HG02588 (cell line): ENCODE data around the gene PAX7.
"Not testable (repeated sequence)": the region's sequence is repeated elsewhere in the genome, so short reads cannot be mapped to it uniquely, and the experiment has no call there.

ENCODE experiments used
- ATAC-seq: cut with Tn5 transposase; IDR thresholded peaks from one replicate; pipeline ENCODE4 v1.9.1; 2021; ENCODE audit warnings: mild to moderate bottlenecking, moderate library complexity; ENCODE audit not compliant: unreplicated experiment

PAX7 gene

GRCh38 chr1:18748435-18748834 is 117.8 kb downstream of the PAX7 start:
- ATAC-seq = no peak

- no peak for ATAC-seq
Observed at GRCh38 chr1:18749569-18749968, 118.9 kb downstream of the PAX7 start.

GRCh38 chr1:18750600-18750999 is 120.0 kb downstream of the PAX7 start:
- ATAC-seq = no peak

- ATAC-seq = no peak
Observed at GRCh38 chr1:18751425-18751824, 120.8 kb downstream of the PAX7 start.

GRCh38 chr1:18752409-18752808 is 121.8 kb downstream of the PAX7 start:
- no peak for ATAC-seq

GRCh38 chr1:18760156-18760555 is 129.5 kb downstream of the PAX7 start:
- no peak for ATAC-seq

- no peak for ATAC-seq
Observed at GRCh38 chr1:18761948-18762840, 131.5 kb downstream of the PAX7 start.

GRCh38 chr1:18764362-18764761 is 133.7 kb downstream of the PAX7 start:
- ATAC-seq = no peak

- no peak for ATAC-seq
Observed at GRCh38 chr1:18765725-18766124, 135.1 kb downstream of the PAX7 start.

GRCh38 chr1:18766328-18766727 is 135.7 kb downstream of the PAX7 start:
- no peak for ATAC-seq

- not testable (repeated sequence) for ATAC-seq
Observed at GRCh38 chr1:18767576-18767975, 136.9 kb downstream of the PAX7 start.

GRCh38 chr1:18768086-18768485 is 137.4 kb downstream of the PAX7 start:
- ATAC-seq = no peak

GRCh38 chr1:18769140-18769539 is 138.5 kb downstream of the PAX7 start:
- ATAC-seq = no peak

GRCh38 chr1:18770799-18771198 is 140.2 kb downstream of the PAX7 start:
- no peak for ATAC-seq

GRCh38 chr1:18773753-18774152 is 143.1 kb downstream of the PAX7 start:
- no peak for ATAC-seq

- ATAC-seq = no peak
Observed at GRCh38 chr1:18775341-18775740, 144.7 kb downstream of the PAX7 start.

- no peak for ATAC-seq
Observed at GRCh38 chr1:18776777-18777176, 146.1 kb downstream of the PAX7 start.

GRCh38 chr1:18778437-18778836 is 147.8 kb downstream of the PAX7 start:
- ATAC-seq = no peak

GRCh38 chr1:18781031-18781430 is 150.4 kb downstream of the PAX7 start:
- ATAC-seq = no peak

- no peak for ATAC-seq
Observed at GRCh38 chr1:18783705-18784481, 153.2 kb downstream of the PAX7 start.

- ATAC-seq = no peak
Observed at GRCh38 chr1:18784482-18784831, 153.8 kb downstream of the PAX7 start.

GRCh38 chr1:18786149-18786548 is 155.5 kb downstream of the PAX7 start:
- ATAC-seq = no peak
